ENCODE data around the gene NEMP1. TPM values are rescaled to one million over a fixed set of nuclear protein-coding genes. Genes with fewer than 3 reads are reported as not detected.

Gene NEMP1
- polyA plus RNA-seq, 6 donors from 2014 or later, result 3.9 to 7.1 (median 5.9) TPM

DNA sequence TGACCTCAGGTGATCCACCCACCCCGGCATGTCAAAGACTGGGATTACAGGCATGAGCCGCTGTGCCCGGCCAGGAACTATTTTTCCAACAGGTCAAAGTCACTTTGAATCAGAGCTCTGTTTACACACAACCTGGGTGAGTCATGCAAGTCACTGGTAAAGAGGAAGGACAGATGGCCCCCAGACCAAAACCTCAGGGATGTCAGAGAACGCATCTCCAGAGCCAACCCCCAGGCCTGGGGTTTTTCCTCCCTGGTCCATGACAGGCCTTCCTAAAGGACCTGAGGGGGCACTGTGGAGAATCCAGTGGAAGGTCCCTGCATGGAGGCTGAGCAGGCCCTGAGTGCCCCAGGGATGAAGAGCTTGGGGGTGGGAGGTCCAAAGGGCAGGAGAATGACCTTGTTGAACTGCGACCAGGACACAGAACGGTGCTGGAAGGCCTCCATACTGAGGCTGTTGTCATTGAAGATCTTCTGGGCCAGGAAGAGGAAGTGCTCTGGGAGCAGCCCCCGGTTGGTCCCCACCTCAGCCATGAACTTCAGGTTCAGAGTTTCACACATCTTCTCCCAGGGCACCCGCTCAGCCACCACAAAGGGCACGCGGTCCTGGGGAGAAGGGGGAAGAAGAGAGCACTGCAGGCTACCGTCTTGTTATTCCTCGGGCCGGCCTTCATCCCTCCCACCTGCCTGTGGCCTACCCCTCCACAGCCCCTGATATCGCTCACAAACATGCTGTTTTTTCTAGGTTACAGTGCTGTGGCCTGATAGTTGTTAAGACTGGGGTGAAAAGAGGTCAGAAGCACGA, 23.5 kb upstream of the NEMP1 start:
- ATAC-seq (ENCODE audit: low read depth in 2 of 2) (no peak), DNase-seq (no peak)
- Mint-ChIP-seq H3K4me1 (peaks cover 30 to 42% (median 41%) of the 10 kb centered on the region in 3 donors), H3K27me3 (no peaks in the 10 kb centered on the region), H3K36me3 (peaks cover 0 to 28% of the 10 kb centered on the region in 2 donors), H3K27ac (peak overlapping the region in 5 of 6 donors; percentile 14 to 86 (median 60)), H3K9me3 (no peaks in the 10 kb centered on the region), H3K4me3 (peak overlapping the region in 2 of 8 donors; percentile 25 to 60)

DNA sequence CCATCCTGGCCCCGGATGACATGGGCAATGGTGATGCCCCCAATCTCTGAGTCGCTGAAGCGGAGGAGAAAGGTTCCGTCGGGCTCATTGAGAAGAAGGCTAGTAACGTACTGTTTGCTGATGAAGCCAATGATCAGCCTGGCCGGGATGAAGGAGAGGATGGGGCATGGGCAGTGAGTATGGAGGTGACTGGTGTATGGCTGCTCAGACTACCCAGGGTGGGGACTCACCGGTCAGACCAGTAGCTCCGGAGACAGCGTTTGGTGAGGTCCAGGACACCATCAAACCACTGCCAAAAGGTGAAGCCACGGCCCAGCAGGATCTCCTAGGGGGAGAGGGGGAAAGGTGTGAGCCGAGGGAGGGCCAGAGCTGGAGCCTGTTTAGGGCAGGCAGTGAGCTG, 21.2 kb upstream of the NEMP1 start:
- no peak for DNase-seq
- H3K4me1 Mint-ChIP-seq, result peaks cover 26 to 47% (median 46%) of the 10 kb centered on the region in 3 donors
- ATAC-seq (ENCODE audit: low read depth in 2 of 2), result no peak
- no peaks in the 10 kb centered on the region for H3K9me3 Mint-ChIP-seq
- peak overlapping the region in 5 of 6 donors; percentile 21 to 86 (median 81) for H3K27ac Mint-ChIP-seq
- no peak overlapping the region for H3K4me3 Mint-ChIP-seq
- no peaks in the 10 kb centered on the region for H3K27me3 Mint-ChIP-seq
- H3K36me3 Mint-ChIP-seq, result peaks cover 6 to 27% of the 10 kb centered on the region in 2 donors

DNA sequence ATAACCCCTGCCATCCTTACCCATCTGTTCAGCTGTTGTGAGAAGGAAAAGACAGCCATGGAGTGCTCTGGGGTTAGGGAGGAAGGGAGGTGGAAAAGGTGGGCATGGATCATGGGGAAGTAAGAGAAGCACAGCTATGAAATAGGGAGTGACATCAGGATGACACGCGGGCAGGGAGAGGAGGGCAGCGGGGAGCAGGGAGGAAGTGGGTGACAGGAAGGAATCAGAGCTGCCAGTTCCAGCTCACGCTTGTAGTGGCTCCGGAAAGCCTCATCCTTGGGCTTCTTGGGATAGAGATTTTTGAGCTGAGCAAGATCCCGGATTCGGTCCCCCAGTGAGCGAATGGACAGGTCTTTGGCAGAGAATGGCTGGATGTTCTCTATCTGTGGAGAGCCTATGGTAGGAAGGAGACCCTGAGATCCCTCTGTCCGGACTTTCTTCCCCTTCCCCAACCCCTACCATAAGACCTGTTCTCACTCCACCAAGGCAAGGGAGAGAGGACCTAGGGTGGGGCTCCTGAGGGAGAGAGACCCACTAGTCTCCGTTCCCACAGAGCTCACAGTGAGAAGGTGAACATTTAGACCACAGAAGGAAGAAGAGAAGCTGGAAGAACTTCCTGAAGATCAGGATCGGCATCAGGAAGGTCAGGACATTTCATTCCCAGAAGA, 20.6 kb upstream of the NEMP1 start:
- Mint-ChIP-seq H3K9me3 (no peaks in the 10 kb centered on the region), H3K4me3 (no peak overlapping the region), H3K4me1 (peaks cover 32 to 50% (median 47%) of the 10 kb centered on the region in 3 donors), H3K27me3 (no peaks in the 10 kb centered on the region), H3K27ac (peak overlapping the region in 3 of 6 donors; percentile 76 to 91 (median 86)), H3K36me3 (peaks cover 6 to 27% of the 10 kb centered on the region in 2 donors)
- DNase-seq, result no peak
- no peak for ATAC-seq (ENCODE audit: low read depth in 2 of 2)

DNA sequence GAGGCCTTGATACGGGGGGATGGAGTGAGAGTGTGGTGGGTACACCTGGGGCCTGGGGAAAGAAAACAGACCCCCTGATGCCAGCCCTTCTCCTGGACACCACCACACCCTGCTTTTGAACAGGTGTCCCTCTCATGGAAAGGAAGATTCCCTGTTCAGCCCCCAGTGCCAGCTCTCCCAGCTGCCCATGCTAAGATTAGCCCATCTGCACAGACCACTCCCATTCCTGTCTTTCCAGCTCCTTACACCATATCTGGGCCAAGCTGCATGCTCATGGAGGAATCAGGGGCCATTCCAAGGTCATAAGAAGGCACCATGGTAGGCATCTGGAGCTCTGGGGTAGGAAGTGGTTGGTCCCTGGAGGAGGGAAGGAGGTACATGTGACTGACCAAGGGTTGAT, 20.0 kb upstream of the NEMP1 start:
- H3K4me1 Mint-ChIP-seq, result peaks cover 38 to 53% (median 52%) of the 10 kb centered on the region in 3 donors
- H3K27me3 Mint-ChIP-seq, result no peaks in the 10 kb centered on the region
- no peak for ATAC-seq (ENCODE audit: low read depth in 2 of 2)
- peaks cover 6 to 27% of the 10 kb centered on the region in 2 donors for H3K36me3 Mint-ChIP-seq
- H3K9me3 Mint-ChIP-seq, result no peaks in the 10 kb centered on the region
- no peak for DNase-seq
- no peak overlapping the region for H3K4me3 Mint-ChIP-seq
- peak overlapping the region in 3 of 6 donors; percentile 61 to 91 (median 86) for H3K27ac Mint-ChIP-seq

DNA sequence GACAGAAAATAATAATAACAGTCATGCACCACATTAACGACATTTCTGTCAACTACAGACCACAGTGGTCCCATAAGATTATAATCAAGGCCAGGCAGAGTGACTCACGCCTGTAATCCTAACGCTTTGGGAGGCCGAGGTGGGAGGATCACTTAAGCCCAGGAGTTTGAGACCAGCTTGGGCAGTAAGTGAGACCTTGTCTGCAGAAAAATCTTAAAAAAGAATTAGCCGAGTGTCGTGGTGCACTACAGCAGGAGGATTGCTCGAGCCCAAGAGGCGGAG, 18.9 kb upstream of the NEMP1 start:
- ATAC-seq (ENCODE audit: low read depth in 2 of 2), result no peak
- Mint-ChIP-seq H3K4me3 (no peak overlapping the region), H3K27me3 (no peaks in the 10 kb centered on the region), H3K9me3 (no peaks in the 10 kb centered on the region), H3K4me1 (peaks cover 46 to 62% (median 61%) of the 10 kb centered on the region in 3 donors), H3K36me3 (peaks cover 6 to 27% of the 10 kb centered on the region in 2 donors), H3K27ac (peak overlapping the region in 1 of 6 donors; percentile 9)
- no peak for DNase-seq

DNA sequence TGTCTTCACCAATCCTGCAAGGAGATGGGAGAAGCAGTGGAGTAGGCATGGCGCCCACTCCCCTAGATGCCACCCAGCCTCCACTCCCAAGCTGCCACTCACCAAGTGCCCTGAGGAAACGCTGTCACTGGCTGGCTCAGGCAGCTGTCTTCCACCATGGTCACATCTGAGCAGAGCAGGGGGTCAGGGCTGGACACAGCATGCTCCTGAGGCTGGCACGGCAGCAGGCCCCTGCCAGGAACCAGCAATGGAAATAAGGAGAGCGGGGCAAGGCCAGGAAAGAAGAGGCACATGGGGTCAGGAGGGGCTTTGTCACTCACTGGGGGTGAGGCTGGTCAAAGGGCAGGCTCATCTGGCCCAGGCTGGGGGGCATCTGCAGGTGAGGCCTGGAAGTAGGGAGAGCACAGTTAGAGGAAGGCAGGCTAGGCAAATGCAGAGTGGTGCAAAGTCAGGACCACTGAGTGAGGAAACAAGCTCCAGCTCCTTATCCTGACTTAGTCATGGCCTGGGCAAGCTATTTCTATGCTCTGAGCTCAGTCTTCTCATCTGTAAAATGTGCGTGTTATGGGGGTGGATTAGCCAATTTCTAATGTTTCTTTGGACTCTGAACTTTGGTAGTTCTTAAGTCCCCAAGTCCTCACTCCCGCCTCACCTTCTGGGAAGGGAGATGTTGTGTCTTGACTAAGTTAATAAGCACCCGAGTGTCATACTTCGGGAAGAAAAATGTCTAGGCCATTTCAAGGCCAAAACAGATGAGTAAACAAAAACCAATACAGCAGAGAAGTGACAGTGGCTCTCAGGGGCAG, 18.4 kb upstream of the NEMP1 start:
- no peak for ATAC-seq (ENCODE audit: low read depth in 2 of 2)
- Mint-ChIP-seq H3K27ac (peak overlapping the region in 5 of 6 donors; percentile 33 to 92 (median 70)), H3K4me3 (no peak overlapping the region), H3K27me3 (no peaks in the 10 kb centered on the region), H3K9me3 (no peaks in the 10 kb centered on the region), H3K36me3 (peaks cover 6 to 27% of the 10 kb centered on the region in 2 donors), H3K4me1 (peaks cover 45 to 67% (median 60%) of the 10 kb centered on the region in 3 donors)
- DNase-seq, result no peak

DNA sequence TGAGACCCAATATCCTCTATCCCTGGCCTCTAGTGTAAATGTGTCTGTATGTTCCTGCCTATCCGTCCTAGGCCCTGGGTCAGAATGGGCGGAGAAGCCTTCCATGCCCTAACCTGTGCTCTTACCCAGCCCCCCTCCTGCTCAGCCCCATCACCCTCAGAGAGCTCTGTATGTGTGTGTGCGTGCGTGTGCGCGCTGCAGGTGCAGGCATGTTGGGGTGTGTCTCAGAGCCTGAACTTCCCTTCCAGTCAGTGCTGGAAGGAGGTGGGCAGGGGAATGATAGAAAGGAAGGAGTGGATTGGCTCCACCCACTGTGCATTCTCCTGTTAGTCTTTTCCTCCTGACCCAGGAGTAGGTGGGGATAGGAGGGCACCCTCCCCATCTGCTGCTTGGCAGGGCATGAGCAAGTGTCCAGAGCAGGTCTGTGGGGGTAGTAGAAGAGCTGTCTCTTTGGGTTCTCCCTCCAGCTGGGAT, 17.5 kb upstream of the NEMP1 start:
- H3K27me3 Mint-ChIP-seq, result no peaks in the 10 kb centered on the region
- peaks cover 6 to 27% of the 10 kb centered on the region in 2 donors for H3K36me3 Mint-ChIP-seq
- ATAC-seq (ENCODE audit: low read depth in 2 of 2), result no peak
- no peak for DNase-seq
- no peaks in the 10 kb centered on the region for H3K9me3 Mint-ChIP-seq
- H3K4me3 Mint-ChIP-seq, result no peak overlapping the region
- peak overlapping the region in 3 of 6 donors; percentile 22 to 54 (median 26) for H3K27ac Mint-ChIP-seq
- peaks cover 51 to 71% (median 61%) of the 10 kb centered on the region in 3 donors for H3K4me1 Mint-ChIP-seq

DNA sequence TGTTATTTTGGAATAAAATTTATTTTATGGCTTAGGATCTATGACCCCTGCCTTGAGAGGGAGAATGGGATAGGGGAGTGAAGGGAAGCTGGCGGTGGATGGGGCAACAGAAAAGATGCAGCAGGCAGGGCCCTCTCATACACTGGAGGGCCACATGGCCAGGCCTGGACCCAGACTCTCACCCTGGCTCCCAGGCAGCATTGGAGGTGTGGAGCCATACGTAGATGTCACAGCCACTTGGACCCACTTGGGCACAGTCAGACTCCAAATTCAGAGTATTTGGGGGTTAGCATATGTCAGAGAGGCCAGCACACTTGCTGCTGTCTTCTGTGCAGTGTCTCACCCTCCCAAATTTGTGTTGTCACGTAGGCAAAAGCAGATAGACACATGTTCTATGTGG, 16.8 kb upstream of the NEMP1 start:
- Mint-ChIP-seq H3K4me3 (peak overlapping the region in 2 of 8 donors; percentile 5 to 79), H3K9me3 (no peaks in the 10 kb centered on the region), H3K27me3 (no peaks in the 10 kb centered on the region), H3K36me3 (peaks cover 6 to 27% of the 10 kb centered on the region in 2 donors), H3K4me1 (peaks cover 56 to 76% (median 64%) of the 10 kb centered on the region in 3 donors), H3K27ac (peak overlapping the region in 4 of 6 donors; percentile 44 to 97 (median 84))
- DNase-seq (no peak), ATAC-seq (ENCODE audit: low read depth in 2 of 2) (no peak)

DNA sequence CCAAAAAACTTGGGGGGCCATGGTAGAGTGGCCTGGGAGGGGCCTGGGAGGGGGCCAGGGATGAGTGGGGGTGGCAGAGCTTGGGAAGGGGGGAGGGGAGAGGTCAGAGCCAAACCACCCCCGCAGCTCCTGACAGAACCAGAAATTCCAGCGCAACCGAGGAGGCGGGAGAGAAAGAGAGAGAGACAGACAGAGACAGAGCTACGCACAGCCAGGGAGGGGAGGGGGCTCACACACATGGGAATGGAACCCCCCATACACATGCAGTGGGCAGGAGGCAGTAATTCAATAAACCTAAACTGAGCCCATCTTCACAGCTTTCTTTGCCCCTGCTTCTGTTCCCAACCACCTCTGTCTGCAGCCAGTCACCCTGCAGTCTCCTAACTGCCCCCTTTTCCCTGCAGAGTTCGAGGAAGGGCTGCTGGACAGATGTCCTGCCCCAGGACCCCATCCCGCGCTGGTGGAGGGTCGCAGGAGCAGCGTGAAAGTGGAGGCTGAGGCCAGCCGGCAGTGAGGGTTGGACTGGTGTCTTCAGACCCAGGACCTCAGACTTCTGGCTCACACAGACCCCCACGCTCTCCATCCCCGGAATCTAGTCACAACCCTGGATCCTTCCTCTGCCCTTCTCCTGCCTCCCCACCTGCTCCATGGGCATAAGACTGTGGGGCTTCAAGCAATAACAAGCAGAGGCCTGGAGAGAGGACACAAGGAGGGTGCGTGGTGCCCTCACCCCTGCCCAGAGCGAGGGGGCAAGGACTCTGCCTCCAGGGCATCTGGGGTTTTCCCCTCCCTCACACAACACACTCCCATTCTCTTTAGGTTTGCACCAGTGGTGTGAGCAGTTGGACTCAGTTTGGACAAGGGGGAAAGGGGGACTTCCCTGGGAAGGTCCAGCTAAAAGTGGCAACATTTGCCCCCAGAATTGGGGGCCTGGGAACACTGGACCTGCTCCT, 15.9 kb upstream of the NEMP1 start:
- Mint-ChIP-seq H3K27ac (peak overlapping the region in 4 of 6 donors; percentile 41 to 97 (median 94)), H3K36me3 (peaks cover 6 to 23% of the 10 kb centered on the region in 2 donors), H3K4me3 (peak overlapping the region in 7 of 8 donors; percentile 8 to 88 (median 66)), H3K9me3 (no peaks in the 10 kb centered on the region), H3K27me3 (no peaks in the 10 kb centered on the region), H3K4me1 (peaks cover 58 to 77% (median 66%) of the 10 kb centered on the region in 3 donors)
- DNase-seq (no peak), ATAC-seq (ENCODE audit: low read depth in 2 of 2) (no peak)

DNA sequence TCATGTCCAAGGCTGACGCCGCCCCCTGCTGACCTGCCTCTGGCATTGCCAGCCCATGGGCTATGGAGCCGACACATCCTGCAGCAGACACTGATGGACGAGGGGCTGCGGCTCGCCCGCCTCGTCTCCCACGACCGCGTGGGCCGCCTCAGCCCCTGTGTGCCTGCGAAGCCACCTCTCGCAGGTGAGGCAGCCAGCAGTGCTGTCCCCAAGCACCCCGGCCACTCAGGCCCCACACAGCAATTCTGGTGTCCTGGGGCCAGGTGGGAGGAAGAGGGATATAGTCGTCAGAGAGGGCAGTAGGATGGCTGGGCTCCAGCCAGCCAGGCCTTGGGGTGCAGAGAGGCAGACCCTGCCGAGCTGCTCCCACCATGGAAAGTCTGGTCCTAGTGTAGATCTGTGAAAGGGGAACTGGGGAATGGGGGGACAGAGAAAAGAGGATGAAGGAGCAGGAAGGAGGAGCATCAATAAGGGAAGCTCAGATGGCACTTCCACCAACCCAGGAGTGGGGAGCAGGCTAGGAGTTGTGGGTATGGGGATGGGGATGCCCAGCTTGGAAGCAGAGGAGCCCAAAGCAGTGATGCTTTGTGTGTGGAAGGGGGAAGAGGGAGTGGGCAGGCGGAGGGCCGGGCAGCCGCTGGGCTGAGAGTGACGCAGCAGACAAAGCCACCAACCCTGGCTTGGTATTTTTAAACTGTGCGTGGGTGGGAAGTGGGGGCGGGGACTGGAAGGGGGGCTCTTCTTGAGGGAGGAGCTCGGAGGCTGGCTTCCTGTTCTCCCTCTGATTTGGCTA, 15.0 kb upstream of the NEMP1 start:
- Mint-ChIP-seq H3K36me3 (peaks cover 6 to 14% of the 10 kb centered on the region in 2 donors), H3K27ac (peak overlapping the region; percentile 93 to 97 (median 96)), H3K4me3 (peak overlapping the region; percentile 66 to 88 (median 78)), H3K9me3 (no peaks in the 10 kb centered on the region), H3K27me3 (no peaks in the 10 kb centered on the region), H3K4me1 (peaks cover 52 to 71% (median 66%) of the 10 kb centered on the region in 3 donors)
- peak; percentile 47 for DNase-seq
- ATAC-seq (ENCODE audit: low read depth in 2 of 2), result peak; percentile 53 to 56

DNA sequence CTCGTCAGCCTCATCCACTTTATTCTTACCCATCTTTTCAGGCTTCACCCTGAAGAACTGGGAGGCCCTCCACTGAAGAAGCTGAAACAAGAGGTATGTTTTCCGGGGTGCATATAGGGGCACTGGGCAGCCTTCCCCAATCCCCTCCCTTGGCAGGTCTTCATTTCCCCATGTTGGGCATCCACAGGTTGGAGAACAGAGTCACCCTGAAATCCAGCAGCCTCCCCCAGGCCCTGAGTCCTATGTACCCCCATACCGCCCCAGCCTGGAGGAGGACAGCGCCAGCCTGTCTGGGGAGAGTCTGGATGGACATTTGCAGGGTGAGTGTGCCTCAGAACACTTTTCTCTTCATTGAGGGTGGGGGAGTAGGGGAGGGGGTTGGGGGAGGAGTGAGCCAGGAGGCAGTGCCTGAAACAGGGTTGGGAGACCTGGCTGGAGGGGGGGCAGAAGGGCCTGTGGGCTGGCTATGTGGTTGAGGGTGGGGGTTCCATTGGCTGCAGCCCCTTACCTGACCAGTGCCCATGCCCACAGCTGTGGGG, 14.4 kb upstream of the NEMP1 start:
- Mint-ChIP-seq H3K36me3 (peaks cover 6 to 14% of the 10 kb centered on the region in 2 donors), H3K27me3 (no peaks in the 10 kb centered on the region), H3K27ac (peak overlapping the region in 3 of 6 donors; percentile 80 to 97 (median 94)), H3K4me3 (peak overlapping the region in 5 of 8 donors; percentile 9 to 74 (median 45)), H3K9me3 (no peaks in the 10 kb centered on the region), H3K4me1 (peaks cover 58 to 74% (median 69%) of the 10 kb centered on the region in 3 donors)
- no peak for ATAC-seq (ENCODE audit: low read depth in 2 of 2)
- DNase-seq, result no peak
